Hematopoietic multipotent progenitor cell treated with erythropoietin and hydrocortisone succinate and interleukin-3 and kit ligand, for 17 days (in vitro differentiated cells): ENCODE data around the gene C2CD4D.

Experiments
- DNase-seq: peaks from one replicate; pipeline ENCODE4 v3.0.0-alpha.2; 2015; ENCODE audit warnings: low spot score

C2CD4D gene

GRCh38 chr1:151814426-151814825, 25.2 kb downstream of the C2CD4D start:
- no peak for DNase-seq

DNA sequence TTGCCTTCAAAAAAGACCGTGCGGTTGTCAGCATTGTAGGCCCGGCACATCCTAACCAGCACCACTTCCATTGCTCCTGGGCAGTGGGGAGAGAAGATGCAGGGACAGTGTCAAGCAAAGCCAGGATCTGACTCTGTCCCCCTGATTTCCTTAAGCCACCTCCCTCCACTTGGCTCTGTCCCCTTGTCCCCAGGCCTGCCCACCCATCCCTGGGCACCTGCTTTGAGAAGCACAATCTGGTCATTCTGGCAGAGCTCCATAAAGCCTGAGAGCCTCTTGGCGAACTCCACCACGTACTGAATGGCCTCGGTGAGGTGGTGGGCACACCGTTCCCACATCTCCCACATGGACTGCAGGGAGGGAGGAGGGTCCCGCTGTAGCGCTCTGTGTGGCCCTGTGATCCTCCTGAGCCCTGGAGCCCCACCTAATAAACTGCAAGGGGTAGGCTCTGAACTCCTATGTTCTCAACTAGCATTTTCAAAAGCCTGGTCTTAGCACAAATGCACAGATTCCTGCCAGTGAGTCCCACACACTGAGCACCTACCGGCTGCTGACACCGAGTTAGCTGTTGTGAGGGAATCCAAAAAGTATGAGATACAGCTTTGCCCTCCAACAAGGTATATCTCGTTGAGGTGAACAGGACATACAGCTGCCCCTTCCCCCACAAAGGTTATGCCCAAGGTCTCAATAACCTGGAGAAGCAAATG, 26.2 kb downstream of the C2CD4D start:
- no peak for DNase-seq

- no peak for DNase-seq
Observed at GRCh38 chr1:151811181-151811580, 28.4 kb downstream of the C2CD4D start.

DNA sequence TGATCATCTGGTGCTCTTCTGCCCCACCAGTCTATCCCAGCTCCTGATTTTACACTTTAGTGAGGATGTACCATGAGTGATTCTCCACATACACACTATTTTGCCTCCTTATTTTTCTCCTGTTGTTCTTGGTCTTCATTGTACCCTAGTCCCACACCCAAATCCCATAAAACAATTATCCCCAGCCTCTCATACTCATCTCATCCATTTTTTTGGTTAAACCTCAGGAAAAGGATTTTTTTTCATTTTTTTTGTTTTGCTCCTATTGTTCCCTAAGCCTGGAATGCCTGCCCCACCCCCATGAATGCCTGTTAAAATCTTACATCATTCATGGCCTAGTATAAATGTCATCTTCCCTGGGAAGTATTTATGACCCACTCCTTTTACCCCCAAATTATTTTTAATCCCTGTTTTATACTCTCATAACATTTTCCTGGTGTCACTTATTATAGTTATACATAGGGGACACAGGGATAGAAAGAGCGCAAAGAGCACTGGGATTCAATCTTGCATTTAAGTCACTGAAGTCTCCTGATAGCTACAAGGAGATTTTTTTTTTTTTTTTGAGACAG, 29.5 kb downstream of the C2CD4D start:
- DNase-seq, result no peak

DNA sequence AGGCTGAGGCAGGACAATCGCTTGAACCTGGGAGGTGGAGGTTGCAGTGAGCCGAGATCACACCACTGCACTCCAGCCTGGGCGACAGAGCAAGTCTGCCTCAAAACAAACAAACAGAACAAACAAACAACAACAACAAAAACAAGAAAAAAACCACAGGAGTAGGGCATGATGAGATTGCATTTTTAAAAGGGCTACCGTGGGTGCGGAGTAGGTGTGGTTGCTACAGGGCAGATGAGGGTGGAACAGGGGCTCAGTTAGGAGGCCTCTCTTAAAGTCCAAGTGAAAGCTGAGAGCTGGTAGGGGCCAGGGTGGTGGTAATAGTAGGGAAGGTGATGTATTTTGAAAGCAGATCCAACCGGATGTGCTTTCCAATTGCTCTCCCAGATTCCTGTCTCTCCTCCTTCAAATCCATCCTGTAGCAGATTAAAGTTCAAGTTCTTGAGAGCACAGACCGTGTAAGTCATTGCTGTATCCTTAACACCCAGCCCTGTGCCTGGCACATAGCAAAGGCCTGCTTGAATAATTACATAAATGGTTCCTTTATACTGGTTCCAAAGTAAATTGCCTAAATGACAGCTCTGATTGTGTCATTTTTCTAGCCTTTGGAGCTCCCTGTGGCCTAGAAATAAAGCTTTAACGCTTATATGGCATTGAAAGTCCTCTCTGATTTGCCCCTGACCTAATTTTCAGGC, 30.2 kb downstream of the C2CD4D start:
- DNase-seq, result no peak

GRCh38 chr1:151807766-151808165, 31.9 kb downstream of the C2CD4D start:
- no peak for DNase-seq

DNA sequence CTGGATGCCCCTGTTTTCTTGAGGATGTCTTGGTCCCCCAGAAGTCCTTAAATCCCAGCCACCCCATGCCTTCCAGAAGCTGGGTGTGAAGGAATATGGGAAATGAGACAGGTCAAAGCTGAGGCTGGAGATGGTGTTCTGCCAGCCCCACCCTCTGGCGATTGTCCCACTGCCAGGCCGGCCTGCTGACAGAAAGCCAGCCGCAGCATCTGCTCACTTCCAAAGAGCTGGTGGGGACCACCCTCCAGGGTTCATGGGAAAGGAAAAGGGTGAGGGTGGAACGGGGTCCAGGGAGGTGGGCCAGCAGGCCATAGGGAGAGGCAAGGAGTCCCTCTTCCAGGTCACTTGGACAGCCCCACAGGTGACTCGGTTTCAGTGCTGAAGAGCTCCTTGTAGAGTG, 32.5 kb downstream of the C2CD4D start:
- no peak for DNase-seq

GRCh38 chr1:151806170-151806569, 33.5 kb downstream of the C2CD4D start:
- DNase-seq, result no peak

DNA sequence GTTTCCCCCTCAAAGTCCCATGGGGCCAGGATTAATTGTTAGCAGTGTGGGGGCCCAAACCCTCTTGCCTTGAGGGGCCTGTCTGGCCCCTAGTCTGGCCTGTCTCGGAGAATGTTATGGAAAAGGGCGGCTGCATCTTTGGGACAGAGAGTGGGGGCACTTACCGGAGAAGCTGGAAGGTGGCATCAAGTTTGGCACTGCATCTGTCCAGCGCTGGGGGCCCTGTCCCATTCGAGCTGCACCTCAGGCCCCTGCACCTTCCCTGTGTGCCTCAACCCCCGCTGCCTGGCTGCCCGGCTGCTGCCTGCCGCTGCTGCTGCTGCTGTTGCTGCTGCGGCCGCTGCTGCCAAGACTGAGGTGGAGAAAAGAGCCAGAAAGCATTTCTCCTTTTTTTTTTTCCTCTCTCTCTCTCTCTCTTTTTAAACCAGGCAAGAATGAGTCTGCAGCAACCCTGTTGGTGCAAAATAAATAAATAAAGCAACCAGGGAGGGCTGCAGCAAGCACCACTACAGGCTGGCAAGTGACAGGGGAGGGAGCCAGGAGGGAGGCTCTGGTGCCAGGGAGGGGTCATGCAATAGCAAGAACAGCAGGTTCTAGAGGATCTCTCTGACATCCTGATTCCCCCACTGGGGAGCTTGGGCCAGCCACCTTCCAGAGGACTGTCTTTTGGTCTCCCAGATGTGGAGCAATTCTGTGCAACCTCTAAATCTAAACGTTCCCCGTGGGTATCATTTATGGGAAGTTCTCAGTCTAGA, 34.4 kb downstream of the C2CD4D start, which contains the start of gene LINGO4:
Gene LINGO4, minus strand, starts transcription at position 354 of the 755 bp plus-strand sequence. CDS start 2,715 bp downstream, outside the sequence.
- DNase-seq, result no peak

DNA sequence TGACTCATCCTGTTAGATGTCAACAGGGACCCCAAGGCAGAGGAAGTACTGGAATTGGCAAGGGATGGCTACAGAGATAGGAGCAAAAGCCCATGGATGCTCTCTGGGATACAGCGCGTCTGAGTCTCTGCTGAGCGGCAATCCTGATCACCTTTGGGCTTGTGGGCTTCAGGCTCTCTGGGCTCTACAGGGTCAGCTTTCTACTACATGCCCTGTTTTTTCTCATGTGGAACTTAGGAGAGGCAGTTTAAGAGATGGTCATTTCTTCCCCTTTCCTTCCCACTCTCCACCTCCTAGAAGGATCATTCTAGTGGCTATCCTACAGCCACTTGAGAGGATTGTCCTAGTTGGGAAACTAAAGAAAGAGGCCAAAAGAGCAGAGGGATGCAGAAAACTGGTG, 35.7 kb downstream of the C2CD4D start:
- no peak for DNase-seq

DNA sequence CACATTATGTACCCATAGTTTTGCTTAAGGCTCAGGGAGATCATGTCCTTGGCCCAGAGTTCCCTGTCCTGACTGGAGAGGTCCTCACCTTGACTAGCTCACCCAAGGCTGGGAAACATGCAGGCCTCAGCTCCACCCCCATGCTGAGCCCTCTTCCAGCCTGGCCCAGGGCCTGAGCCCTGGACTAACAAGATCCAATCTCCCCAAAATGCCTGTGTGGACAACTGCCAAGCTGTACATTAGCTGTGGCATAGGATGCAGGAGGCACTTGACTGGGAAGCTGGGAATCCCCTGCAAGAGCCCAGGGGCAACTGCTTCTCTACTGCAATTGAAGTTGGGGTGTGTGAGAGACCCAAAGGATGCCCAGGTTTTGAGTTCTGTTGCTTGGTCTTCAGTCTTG, 36.5 kb downstream of the C2CD4D start:
- DNase-seq, result no peak

DNA sequence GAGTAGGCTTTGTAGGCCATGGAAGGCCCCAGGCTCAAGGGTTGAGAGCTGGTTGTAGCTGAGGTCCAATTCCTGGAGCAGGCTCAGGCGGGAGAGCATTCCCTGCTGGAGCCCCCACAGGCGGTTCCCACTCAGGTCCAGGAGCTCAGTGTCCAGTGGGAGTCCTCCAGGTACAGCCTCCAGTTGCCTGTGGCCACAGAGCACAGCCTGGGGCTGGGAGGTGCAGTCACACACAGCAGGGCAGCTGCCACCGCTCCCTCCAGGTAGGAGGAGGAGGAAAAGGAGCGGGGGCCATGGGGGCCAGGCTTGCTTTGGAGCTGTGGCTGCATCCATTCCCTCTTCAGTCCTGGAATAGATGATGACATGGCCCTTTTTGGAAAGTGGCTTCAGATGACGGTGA, 37.2 kb downstream of the C2CD4D start:
- no peak for DNase-seq

DNA sequence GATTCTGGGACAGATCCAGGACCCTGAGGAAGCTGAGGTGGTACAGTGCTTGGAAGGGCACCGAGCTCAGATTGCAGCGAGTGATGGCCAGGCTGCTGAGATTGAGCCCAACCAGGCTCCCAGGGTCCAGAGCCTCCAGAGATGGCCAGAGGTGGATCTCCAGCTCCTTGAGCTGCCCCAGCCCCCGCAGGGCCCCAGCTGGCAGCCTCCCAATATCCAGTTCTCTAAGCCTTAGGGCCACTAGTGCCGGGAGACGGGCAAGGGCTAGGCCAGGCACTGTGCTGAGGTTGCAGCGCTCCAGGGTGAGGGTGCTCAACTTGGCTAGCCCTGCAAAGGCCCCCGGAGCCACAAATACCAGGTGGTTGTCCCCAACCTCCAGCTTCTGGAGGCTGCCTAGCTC, 37.8 kb downstream of the C2CD4D start:
- no peak for DNase-seq

DNA sequence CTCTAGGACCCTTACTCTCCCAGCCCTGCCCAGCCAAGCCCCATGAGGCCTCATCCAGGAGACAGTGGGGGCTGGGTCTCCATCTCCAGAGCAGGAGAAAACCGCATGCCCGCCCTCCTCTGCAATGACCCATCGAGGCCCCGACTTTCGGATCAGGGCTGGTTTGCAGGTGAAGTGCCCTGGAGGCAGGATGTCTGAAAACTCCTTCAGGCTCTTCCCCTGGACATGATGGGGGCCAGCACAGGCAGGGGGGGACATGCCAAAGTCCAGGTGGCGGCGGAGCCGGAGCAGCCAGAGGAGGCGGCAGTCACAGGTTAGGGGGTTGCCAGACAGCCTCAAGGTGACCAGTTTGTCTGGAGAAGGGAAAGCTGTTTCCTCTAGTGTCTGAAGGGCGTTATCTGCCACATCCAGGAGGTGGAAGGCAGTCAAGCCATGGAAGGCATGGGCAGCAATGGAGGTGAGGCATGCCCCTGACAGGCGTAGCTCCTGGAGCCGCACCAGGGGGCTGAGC, 38.3 kb downstream of the C2CD4D start:
- DNase-seq, result no peak

- DNase-seq, result no peak
Observed at GRCh38 chr1:151800830-151801229, 38.8 kb downstream of the C2CD4D start.

DNA sequence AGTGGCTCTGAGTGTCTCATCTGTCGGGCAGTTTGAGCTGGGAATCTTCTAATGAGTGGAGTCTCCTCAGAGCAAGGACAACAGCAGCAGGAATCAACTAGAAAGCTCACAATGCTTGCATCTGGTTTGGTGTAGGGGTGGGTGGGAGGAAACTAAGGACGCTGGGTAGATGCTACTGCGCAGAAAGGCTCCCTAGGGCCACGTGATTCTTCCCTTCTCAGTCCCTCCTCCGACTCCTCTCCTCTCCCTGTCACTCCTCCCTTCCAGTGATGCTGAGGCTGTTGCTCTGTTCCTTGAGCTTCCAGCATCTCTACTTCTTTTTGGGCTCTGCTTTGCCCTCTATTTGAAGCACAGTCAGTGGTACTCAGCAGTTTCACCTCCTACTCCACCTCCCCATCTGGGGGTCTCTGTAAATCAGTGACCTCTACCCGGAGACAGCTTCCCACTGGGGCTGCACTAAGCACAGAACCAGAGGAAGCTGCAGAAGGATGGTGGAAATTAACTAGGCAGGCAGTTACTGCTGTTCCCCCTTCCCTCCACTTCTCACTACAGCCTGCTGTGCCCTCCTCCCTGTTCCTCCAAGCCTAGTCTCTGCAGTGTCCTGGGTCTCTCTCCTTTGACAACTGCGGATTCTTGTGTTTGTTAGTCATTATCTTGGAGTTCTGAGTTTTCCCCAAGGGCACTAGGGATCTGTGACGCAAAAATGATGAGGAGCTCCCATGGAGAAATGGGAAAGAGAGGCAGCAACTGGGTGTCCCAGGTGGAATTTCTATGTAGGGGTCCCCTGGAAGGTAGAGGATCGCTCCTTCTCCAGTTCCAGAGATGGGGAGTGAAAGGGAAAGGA, 40.2 kb downstream of the C2CD4D start:
- DNase-seq, result no peak

DNA sequence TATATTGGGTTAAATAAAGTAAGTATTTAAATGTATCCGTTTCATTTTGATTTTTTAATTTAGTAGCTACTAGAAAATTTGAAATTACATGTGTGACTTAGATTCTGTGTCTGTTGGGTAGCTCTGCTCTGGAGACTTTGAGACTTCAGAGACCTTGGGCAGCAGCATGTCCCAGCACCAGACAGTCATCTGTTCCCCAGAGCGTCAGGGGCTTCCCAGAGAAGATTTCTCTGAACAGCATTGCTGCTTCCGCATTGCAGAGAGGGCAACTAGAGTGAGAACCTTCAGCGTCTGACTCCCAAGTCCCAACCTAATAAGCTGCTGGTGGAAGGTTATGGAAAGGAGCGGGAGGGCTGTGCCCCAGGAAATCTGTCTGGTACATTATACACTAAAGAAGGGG, 41.0 kb downstream of the C2CD4D start:
- DNase-seq, result no peak

GRCh38 chr1:151790940-151791651, 48.5 kb downstream of the C2CD4D start:
- DNase-seq, result no peak

GRCh38 chr1:151790071-151790939, 49.3 kb downstream of the C2CD4D start, which contains the start of gene TDRKH:
Gene TDRKH (minus strand): TSS chr1:151790500. CDS start chr1:151783022, 7,478 bp downstream.
- peak; percentile 96 for DNase-seq
